ENCODE results near the gene SEC24A. TPM values are rescaled to one million over a fixed set of nuclear protein-coding genes. Genes with fewer than 3 reads are reported as not detected.

Gene SEC24A
- total RNA-seq, 1 experiment from 2014 or later: 30.4 TPM

GRCh38 chr5:134708301-134708700, 59.7 kb downstream of the SEC24A start:
- Histone ChIP-seq H3K4me2 (ENCODE audit: insufficient read depth, insufficient read length, low read length) (no peak overlapping the region), H3K23me2 (ENCODE audit: insufficient read length, low read depth, low read length, poor library complexity, severe bottlenecking) (no peaks in the 10 kb centered on the region), H4K91ac (ENCODE audit: insufficient read length, low read depth, low read length) (no peak overlapping the region), H4K8ac (replicated peaks; ENCODE audit: insufficient read length, low read depth, low read length) (no peak overlapping the region), H2BK15ac (ENCODE audit: low read depth, low read length) (no peak overlapping the region), H3K27ac (ENCODE audit: insufficient read length, low read depth, low read length) (no peak overlapping the region), H3K9me3 (ENCODE audit: control insufficient read depth, low read depth, low read length) (no peaks in the 10 kb centered on the region), H3K23ac (ENCODE audit: insufficient read length, low read depth, low read length) (no peak overlapping the region), H3K79me1 (ENCODE audit: insufficient read depth, low read depth, low read length, poor library complexity, severe bottlenecking) (no peaks in the 10 kb centered on the region), H3K79me2 (ENCODE audit: insufficient read depth, low read length) (no peaks in the 10 kb centered on the region), H2BK20ac (ENCODE audit: low read depth, low read length, poor library complexity, severe bottlenecking) (no peak overlapping the region), H3K56ac (ENCODE audit: insufficient read length, low read depth, low read length) (no peak overlapping the region), H3K27me3 (ENCODE audit: insufficient read depth, low read length) (no peaks in the 10 kb centered on the region), H3K9ac (ENCODE audit: extremely low read depth, insufficient read length, low read length) (no peak overlapping the region), H3K4me1 (ENCODE audit: insufficient read depth, low read length) (no peaks in the 10 kb centered on the region), H2BK12ac (ENCODE audit: insufficient read length, low read depth, low read length) (no peak overlapping the region), H4K20me1 (ENCODE audit: control insufficient read depth, insufficient read depth, insufficient read length) (no peaks in the 10 kb centered on the region), H3T11ph (ENCODE audit: low read length) (no peak overlapping the region), H2AFZ (ENCODE audit: low read length) (no peak overlapping the region), H3K4ac (ENCODE audit: low read depth, low read length) (no peak overlapping the region), H3K18ac (ENCODE audit: insufficient read length, low read depth, low read length) (no peak overlapping the region), H2BK5ac (ENCODE audit: insufficient read length, low read length) (no peak overlapping the region), H2AK5ac (ENCODE audit: insufficient read length, low read length) (no peak overlapping the region), H3K14ac (ENCODE audit: insufficient read depth, low read length) (no peak overlapping the region), H4K5ac (ENCODE audit: insufficient read length, low read depth, low read length) (no peak overlapping the region), H2BK120ac (ENCODE audit: low read depth, low read length, poor library complexity, severe bottlenecking) (no peak overlapping the region)
- DNase-seq: no peak
- no peak overlapping the region for H3K27ac Mint-ChIP-seq
- no peaks in the 10 kb centered on the region; a peak in 1 of 5 replicates for H3K9me3 Mint-ChIP-seq
- TF ChIP-seq CTCF (conservative IDR thresholded peaks at IDR 0.05): no peak
- peaks cover 19 to 65% (median 51%) of the 10 kb centered on the region in 3 experiments for H3K36me3 Mint-ChIP-seq (ENCODE audit: insufficient read depth in 1 of 3, low read depth in 3 of 3)
- no peak overlapping the region for H3K4me3 Mint-ChIP-seq
- H3K27me3 Mint-ChIP-seq (ENCODE audit: low read depth): no peaks in the 10 kb centered on the region; the same call in 1 of the 2 replicates
- H3K4me1 Mint-ChIP-seq: no peaks in the 10 kb centered on the region
- WGBS (ENCODE audit: extremely low coverage, insufficient read length, low lambda C conversion rate): no CpG with 5 or more reads among the region's 1 CpG
